Body of pancreas (tissue), 4 donors: Measurements from ENCODE around the gene LEPROT.

ENCODE experiments used
- CTCF ChIP-seq, 7 experiments: fragments of 450-650 bp in 4 of 7; fragments of 200-600 bp in 3 of 7; sonication (generic) in 3 of 7; IDR thresholded peaks; one replicate each; pipeline ENCODE4 v1.5.1; 2016 to 2019; ENCODE audit warnings: antibody characterized with exemption in 7 of 7
- POLR2A ChIP-seq, 3 donors: fragments of 450-650 bp; IDR thresholded peaks; one replicate each; pipeline ENCODE4 v1.6.1; 2016; ENCODE audit warnings: antibody characterized with exemption in 3 of 3, mild to moderate bottlenecking in 2 of 3

GRCh38 chr1:65429078-65429477 lies 8.6 kb downstream of the LEPROT start:
- TF ChIP-seq CTCF (IDR thresholded peaks at IDR 0.05) (no peak), POLR2A (IDR thresholded peaks at IDR 0.05) (no peak)
